Measurements from ENCODE around the gene RIPK4. TPM values are rescaled to one million over a fixed set of nuclear protein-coding genes. Genes with fewer than 3 reads are reported as not detected.

The RIPK4 gene
- total RNA-seq, 1 experiment from 2014 or later, result 67.4 TPM

GRCh38 chr21:41800425-41801320 is 33.8 kb upstream of the RIPK4 start:
- no peak for DNase-seq (ENCODE audit: low read depth, low spot score)
- TF ChIP-seq TCF7L2 (IDR thresholded peaks at IDR 0.05; ENCODE audit: low read depth, low read length), result no peak
- no peak for TF ChIP-seq POLR2AphosphoS5 (IDR thresholded peaks at IDR 0.05; ENCODE audit: low read depth, low read length)
- no peak for TF ChIP-seq REST (IDR thresholded peaks at IDR 0.05; ENCODE audit: insufficient read depth in 1 of 2, low read depth in 2 of 2, low read length in 1 of 2)
- no peak for TF ChIP-seq CTCF (IDR thresholded peaks at IDR 0.05)
- TF ChIP-seq SIN3A (IDR thresholded peaks at IDR 0.05; ENCODE audit: borderline replicate concordance, insufficient read depth, low read depth, low read length), result no peak
- no peaks in the 10 kb centered on the region for H3K4me1 ChIP-seq (ENCODE audit: control insufficient read depth, insufficient read depth, low read length)
- ChIA-PET POLR2A (interaction anchor here (0.6 kb wide), 1 partner anchor 15 kb away, joined by 3 read pairs; no protein-coding TSS in a partner anchor), CTCF (interaction anchor here (0.6 kb wide), 1 partner anchor 158 kb away, joined by 6 read pairs; no protein-coding TSS in a partner anchor)
- H3K36me3 ChIP-seq (ENCODE audit: control insufficient read depth, insufficient read depth, low read length), result no peaks in the 10 kb centered on the region; the same call in none of the 2 replicates
- intact Hi-C loops (cut with micrococcal nuclease; ENCODE audit: unreplicated experiment) (no loop called here), in situ Hi-C loops (cut with HindIII; ENCODE audit: low pct_unique_long_range_greater_than_20kb, low sequenced_read_pairs) (no loop called here)
- H3K27ac ChIP-seq (ENCODE audit: low read length), result no peak overlapping the region
- BruUV-seq (replicated peaks), result TSS peak; percentile 51
- no peaks in the 10 kb centered on the region for H3K27me3 ChIP-seq (ENCODE audit: control insufficient read depth, insufficient read depth, low read length)
- no peaks in the 10 kb centered on the region for H3K9me3 ChIP-seq (ENCODE audit: control insufficient read depth, insufficient read depth, low read depth, low read length)
- no peak for ATAC-seq
- H3K4me3 ChIP-seq (ENCODE audit: low read depth in 2 of 2, low read length in 2 of 2), result no peak overlapping the region

- intact Hi-C loops (cut with micrococcal nuclease; ENCODE audit: unreplicated experiment), result no loop called here
- H3K36me3 ChIP-seq (ENCODE audit: control insufficient read depth, insufficient read depth, low read length), result no peaks in the 10 kb centered on the region; the same call in none of the 2 replicates
- CTCF ChIA-PET, result no interaction called here
- BruUV-seq (replicated peaks), result no TSS peak
- DNase-seq (ENCODE audit: low read depth, low spot score), result no peak
- no peak overlapping the region for H3K27ac ChIP-seq (ENCODE audit: low read length)
- no peak overlapping the region for H3K4me3 ChIP-seq (ENCODE audit: low read depth in 2 of 2, low read length in 2 of 2)
- POLR2A ChIA-PET, result no interaction called here
- no peak for ATAC-seq
- in situ Hi-C loops (cut with HindIII; ENCODE audit: low pct_unique_long_range_greater_than_20kb, low sequenced_read_pairs), result no loop called here
- H3K4me1 ChIP-seq (ENCODE audit: control insufficient read depth, insufficient read depth, low read length), result no peaks in the 10 kb centered on the region
- TF ChIP-seq REST (IDR thresholded peaks at IDR 0.05; ENCODE audit: insufficient read depth in 1 of 2, low read depth in 2 of 2, low read length in 1 of 2) (no peak), CTCF (IDR thresholded peaks at IDR 0.05) (no peak), SIN3A (IDR thresholded peaks at IDR 0.05; ENCODE audit: borderline replicate concordance, insufficient read depth, low read depth, low read length) (no peak), POLR2AphosphoS5 (IDR thresholded peaks at IDR 0.05; ENCODE audit: low read depth, low read length) (no peak)
- no peaks in the 10 kb centered on the region for H3K27me3 ChIP-seq (ENCODE audit: control insufficient read depth, insufficient read depth, low read length)
- no peaks in the 10 kb centered on the region for H3K9me3 ChIP-seq (ENCODE audit: control insufficient read depth, insufficient read depth, low read depth, low read length)
Measured at GRCh38 chr21:41799763-41800162, 32.9 kb upstream of the RIPK4 start.

Measured in Panc1 (cell line).